GM12873 (cell line): ENCODE measurements around the gene CACNA1C.

Source experiments
- TF ChIP-seq, protein P1 (sequence below): IDR thresholded peaks from 2 replicates; pipeline ENCODE4 v1.5.1; 2012; ENCODE audit warnings: low read depth, mild to moderate bottlenecking, moderate library complexity, low read length, control low read depth; ENCODE audit not compliant: insufficient read depth; ENCODE audit errors: missing control alignments

CACNA1C gene

DNA sequence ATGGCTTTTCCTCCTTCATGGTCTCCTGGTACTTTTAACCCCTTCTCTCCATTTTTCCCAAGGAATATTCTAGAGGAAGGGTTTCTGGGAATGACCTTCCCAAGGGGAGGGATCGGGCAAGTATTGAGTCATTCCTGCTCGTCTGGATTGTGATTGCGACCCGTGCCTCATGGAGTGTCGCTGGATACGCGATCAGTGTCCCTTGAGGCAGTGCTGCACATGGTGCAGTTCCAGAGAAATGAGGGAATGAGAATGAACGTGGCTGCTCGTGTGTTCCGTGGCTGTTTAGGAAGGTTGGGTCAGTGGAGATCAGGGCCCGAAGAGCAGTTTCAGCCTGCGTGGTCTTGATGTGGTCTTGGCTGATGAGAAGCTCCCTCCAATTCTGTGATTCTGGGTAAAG is 234.4 kb downstream of the CACNA1C start:
- TF ChIP-seq, protein P1, sequence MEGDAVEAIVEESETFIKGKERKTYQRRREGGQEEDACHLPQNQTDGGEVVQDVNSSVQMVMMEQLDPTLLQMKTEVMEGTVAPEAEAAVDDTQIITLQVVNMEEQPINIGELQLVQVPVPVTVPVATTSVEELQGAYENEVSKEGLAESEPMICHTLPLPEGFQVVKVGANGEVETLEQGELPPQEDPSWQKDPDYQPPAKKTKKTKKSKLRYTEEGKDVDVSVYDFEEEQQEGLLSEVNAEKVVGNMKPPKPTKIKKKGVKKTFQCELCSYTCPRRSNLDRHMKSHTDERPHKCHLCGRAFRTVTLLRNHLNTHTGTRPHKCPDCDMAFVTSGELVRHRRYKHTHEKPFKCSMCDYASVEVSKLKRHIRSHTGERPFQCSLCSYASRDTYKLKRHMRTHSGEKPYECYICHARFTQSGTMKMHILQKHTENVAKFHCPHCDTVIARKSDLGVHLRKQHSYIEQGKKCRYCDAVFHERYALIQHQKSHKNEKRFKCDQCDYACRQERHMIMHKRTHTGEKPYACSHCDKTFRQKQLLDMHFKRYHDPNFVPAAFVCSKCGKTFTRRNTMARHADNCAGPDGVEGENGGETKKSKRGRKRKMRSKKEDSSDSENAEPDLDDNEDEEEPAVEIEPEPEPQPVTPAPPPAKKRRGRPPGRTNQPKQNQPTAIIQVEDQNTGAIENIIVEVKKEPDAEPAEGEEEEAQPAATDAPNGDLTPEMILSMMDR: no peak

DNA sequence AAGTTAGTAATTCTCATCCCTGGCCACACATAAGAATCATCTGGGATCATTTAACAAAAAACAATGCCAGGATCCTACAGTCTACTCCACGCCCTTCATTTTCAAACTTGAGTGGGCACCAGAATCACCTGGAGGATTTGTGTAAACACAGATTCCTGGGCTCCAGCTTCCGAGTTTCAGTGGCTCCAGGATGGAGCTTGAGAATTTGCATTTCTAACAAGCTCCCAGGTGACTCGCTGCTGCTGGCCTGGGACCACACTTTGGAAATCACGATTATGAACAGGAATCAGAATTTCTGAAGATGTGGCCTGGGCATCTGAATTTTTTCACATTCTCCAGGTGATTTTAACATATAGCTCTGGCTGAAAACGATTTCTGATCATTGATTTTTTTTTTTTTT is 234.8 kb downstream of the CACNA1C start:
- TF ChIP-seq, protein P1: no peak

DNA sequence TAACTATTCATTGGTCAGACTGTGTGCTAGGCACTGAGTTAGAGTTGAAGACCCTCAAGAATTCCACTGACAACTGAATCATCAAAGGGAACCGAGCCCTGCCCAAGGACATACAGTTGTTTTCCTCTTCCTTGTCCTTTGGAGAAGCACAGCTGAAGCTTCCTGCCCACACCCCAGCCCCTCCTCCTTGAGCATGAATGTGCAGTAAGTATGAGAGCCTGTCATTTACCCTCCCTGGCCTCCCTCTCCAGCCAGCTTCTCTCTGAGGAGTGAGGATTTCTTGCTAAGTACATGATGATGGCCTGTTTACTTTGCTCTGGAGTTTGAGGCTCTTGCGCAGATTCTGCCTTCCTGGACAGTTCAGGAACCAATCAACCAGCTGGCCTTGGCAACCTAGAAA is 235.2 kb downstream of the CACNA1C start:
- TF ChIP-seq, protein P1: no peak

DNA sequence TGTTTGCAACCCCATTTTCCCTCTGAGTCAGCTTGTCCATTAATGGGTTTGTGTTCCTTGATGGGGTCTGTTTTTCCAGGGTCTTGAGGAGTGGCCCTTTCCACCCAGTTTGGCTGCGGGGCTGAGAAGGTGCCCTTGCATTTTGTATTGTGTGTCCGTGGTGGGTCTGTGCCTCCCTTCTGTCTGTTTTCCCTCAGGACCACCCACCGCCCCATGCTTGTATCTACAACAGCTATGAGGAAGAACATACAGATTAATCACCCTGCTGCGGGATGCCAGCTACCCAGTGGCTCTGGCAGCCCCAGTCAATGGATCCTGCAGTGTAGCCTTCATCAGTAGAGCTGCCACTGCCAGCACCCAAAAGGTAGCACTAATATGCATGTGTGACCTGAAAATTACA is 235.7 kb downstream of the CACNA1C start:
- TF ChIP-seq, protein P1: no peak

DNA sequence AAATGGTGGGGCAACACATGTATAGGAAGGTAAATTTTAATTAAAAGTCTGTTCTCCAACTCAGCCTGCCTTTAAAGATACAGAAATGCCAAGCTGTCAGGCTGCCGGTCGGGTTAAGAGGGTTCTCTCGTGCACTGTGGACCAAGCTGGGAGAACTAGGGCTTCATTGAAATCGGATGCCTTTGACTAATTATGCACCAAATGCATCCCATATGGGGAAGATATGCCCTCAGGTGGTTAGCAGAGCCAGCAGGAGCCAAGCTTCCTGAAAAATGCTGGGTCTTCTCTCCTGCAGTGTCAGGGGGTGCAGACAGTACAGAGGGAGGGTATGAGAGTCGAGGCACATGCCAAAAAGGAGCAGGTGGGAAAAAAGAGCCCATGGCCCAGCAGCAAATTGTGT is 236.1 kb downstream of the CACNA1C start:
- TF ChIP-seq, protein P1: no peak

DNA sequence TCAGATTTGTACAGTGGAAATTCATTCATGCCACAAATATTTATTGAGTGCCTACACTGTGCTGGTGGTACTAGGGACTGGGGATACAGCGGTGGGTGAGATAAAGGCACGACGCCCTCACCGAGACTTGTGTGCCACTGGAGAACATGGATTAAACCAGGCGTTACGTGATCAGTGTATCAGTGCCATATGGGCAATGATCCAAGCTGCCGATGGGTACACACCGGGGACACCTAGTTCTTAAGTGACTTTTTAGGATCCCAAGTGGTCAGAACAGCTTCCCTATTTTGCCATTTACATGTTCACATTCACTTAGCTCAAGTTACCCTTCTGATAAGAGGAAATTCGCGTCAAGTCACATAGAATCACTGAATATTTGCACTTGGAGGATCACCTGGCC is 236.7 kb downstream of the CACNA1C start:
- TF ChIP-seq, protein P1: no peak

DNA sequence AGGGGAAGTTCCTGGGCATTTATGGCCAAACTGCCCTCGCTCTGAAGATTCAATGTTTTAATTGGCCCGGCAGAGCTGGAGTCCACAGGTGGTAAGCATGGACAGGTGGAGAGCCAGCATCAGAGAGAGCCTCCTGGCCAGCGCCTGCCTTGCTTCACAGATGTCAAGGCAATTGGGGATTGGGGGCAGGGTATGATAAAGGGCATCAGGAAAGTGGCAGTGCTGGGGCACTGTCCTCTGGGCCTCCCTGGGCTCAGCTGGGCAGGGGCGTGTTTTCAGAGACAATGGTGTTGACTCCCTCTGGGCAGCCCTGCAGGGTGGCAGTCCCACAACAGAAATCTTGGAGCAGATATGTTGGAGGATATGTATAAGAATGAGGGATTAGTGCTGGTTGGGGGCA is 237.3 kb downstream of the CACNA1C start:
- TF ChIP-seq, protein P1: no peak

DNA sequence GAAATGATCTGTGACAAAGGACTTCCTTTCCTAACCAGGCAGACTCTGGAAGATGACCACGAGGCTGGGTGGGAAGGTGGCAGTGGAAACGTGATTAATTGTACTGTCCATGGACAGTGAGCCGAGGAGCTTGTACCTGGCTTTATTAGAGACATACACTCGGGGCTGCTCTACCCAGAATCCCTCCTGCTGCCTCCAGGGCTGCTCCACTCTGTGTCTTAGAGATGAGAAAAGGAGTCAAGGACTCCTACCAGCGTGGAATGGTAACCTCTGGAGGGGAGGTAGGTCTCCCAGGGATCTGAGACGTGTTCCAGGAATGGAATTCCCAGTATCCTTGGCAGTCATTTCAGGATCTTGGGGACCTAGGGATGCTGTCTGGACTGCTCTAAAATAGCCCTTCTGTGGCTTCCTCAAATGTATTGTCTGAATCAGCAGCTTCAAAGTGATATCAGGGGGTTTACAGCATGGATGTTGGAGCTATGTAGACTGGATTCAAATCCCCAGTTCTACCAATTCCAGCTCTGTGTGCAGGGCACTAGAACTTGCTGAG is 237.8 kb downstream of the CACNA1C start:
- TF ChIP-seq, protein P1: no peak
